GM12801 (cell line): ENCODE measurements around the gene ZNF350.

ENCODE experiments used
- TF ChIP-seq, protein P1 (sequence below): IDR thresholded peaks from one replicate; pipeline ENCODE4 v1.5.1; 2011; ENCODE audit warnings: control low read depth; ENCODE audit not compliant: insufficient read length; ENCODE audit errors: extremely low read depth

Gene ZNF350

DNA sequence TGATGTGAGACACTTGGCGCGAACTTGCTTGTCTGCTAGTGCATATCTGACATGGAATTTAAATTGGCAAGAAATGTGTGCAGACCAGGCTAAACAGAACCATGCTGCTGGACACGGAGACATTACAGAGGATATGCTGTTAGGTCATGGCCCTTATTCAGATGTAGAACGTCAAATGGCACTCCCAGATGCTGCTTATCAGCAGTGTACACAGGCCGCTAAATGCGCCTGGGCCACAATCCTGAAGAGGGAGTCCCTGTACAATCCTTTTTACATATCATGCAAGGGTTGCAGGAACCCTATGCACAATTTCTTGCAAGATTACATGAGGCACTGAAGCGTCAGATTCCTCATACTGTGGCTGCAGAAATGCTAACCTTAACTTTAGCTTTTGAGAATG is 9.3 kb downstream of the ZNF350 start:
- TF ChIP-seq, protein P1, sequence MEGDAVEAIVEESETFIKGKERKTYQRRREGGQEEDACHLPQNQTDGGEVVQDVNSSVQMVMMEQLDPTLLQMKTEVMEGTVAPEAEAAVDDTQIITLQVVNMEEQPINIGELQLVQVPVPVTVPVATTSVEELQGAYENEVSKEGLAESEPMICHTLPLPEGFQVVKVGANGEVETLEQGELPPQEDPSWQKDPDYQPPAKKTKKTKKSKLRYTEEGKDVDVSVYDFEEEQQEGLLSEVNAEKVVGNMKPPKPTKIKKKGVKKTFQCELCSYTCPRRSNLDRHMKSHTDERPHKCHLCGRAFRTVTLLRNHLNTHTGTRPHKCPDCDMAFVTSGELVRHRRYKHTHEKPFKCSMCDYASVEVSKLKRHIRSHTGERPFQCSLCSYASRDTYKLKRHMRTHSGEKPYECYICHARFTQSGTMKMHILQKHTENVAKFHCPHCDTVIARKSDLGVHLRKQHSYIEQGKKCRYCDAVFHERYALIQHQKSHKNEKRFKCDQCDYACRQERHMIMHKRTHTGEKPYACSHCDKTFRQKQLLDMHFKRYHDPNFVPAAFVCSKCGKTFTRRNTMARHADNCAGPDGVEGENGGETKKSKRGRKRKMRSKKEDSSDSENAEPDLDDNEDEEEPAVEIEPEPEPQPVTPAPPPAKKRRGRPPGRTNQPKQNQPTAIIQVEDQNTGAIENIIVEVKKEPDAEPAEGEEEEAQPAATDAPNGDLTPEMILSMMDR = no peak

DNA sequence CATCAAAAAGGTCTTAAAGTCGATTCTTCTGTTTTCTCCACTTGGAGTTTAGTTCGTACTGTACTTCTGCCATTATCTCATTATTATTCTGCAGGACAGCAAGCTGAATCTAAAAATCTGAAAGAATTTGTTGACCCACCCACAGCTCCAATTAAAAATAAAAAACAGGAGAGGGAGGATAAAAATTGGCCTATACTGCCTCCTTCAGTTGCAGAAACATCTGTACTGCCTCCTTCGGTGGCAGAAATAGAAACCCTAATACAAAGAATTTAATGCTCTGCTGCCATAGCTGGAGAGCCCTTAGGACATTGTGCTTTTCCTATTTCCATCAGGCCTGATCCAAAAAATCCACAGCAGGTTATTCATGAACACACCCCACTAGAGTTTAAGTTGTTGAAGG is 9.8 kb downstream of the ZNF350 start:
- TF ChIP-seq, protein P1 = no peak

DNA sequence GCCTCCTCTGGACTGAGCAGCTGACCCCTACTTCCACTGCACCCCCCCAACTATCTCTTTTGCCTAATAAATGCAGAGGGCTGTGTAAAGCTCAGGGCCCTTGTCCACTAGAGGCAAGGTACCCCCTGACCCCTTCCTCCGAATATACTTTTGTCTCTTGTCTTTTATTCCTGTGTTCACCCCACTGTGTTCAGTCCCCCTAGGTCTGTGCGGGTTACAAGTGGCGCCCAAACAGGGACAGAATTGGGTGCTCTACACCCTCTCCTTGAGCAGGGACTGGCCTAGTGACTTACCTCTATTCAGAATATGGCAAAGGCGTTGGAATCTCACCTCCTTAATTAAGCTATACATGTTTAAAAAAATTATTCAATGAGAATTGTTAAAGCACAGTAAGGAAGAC is 15.0 kb downstream of the ZNF350 start:
- TF ChIP-seq, protein P1 = no peak

DNA sequence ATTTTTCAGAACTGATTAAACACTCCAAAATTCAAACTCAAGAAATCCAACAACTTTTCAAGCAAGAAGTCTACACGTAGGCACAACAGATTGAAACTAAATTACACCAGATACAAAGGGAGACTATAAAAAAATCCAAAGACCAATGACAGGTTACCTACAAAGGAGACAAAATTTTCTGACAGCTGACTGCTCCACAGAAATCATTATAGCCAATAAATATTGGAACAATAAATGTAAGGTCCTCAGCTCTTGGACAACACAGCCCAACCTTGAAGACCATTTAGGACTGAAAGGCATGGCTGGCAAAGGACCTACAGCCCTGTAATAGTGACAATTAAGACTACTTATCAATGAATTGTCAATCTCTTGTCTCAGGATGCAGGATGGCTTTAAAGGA is 15.9 kb downstream of the ZNF350 start:
- TF ChIP-seq, protein P1 = no peak

DNA sequence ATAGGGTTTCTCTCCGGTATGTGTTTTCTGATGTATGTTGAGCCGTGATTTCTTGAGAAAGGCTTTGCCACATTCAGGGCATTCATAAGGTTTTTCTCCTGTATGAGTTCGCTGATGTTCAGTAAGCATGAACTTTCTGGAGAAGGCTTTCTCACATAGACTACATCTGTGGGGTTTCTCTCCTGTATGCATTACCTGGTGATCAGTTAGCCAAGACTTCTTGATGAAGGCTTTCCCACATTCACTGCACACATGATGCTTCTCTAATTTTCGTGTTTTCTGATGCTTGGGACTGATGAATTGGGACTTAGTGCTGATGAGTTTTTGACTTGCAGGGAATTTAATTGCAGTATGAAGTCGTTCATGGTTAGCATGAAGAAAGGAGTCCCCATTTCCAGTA is 21.1 kb downstream of the ZNF350 start:
- TF ChIP-seq, protein P1 = no peak

DNA sequence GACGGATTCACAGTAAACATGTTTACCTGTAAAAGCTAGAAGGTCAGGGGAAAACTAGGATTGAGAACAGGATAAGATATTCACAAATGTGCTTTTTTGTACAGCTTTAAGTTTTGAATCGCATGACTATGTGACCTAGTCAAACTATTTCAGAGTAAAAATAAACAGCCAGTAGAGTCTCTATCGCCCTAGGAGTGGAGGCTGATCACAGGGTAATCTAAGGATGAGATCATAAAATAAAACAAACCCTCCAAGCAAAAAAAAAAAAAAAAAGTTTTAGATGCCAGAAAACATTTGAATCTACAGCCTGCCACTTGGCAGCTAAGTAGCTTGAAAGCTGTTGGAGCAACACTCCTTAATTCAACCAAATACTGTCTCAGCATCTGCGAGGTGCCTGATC is 26.8 kb downstream of the ZNF350 start:
- TF ChIP-seq, protein P1 = no peak

DNA sequence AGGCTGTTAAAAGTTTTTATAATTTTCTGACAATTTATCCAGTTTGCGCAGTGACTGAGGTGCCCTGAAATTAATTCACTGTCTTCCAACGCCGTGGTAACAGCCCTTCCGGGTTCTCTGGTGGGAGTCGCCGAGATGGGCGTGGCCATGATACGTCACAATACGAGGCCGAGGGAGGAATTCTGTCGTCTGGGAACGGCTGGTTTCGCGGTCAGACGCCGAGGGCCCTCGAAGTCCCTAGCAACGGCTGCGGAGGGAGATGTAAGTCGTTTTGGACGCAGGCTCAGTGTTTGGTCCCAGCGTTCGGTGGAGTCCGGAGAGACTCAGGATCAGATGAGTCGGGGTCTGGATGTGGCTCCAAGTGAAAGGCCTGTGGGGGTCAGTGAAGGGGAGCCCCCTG is 37.7 kb downstream of the ZNF350 start:
- TF ChIP-seq, protein P1 = no peak

DNA sequence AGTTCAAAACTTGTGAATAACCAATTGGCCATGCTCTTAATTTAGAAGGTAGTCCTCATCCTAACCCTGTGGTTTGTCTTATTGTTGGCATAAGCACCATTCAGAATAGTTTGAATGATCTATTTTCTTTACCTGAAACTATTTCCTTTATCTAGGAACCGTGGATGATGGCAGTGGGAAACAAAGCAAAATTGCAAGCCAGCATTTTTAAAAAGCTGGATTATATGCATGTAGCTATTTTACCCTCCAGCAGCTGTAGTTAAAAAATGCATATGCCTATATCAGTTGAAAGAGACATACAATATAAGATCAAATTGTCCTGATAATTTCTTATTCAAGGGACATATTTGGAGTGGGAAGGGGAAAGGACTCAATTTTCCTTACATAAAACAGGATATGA is 40.0 kb downstream of the ZNF350 start:
- TF ChIP-seq, protein P1 = no peak
